Measurements from ENCODE around the gene PRUNE2.
"Not testable (repeated sequence)": the region's sequence is repeated elsewhere in the genome, so short reads cannot be mapped to it uniquely, and the experiment has no call there.

PRUNE2 gene

GRCh38 chr9:76866689-76867088 is 39.2 kb downstream of the PRUNE2 start:
- DNase-seq, result no peak

GRCh38 chr9:76863832-76864231 is 42.1 kb downstream of the PRUNE2 start:
- DNase-seq, result no peak

- DNase-seq, result no peak
These were observed 46.1 kb downstream of the PRUNE2 start for GRCh38 chr9:76859860-76860259.

GRCh38 chr9:76858248-76858647 is 47.7 kb downstream of the PRUNE2 start:
- not testable (repeated sequence) for DNase-seq

GRCh38 chr9:76856016-76856415 is 49.9 kb downstream of the PRUNE2 start:
- DNase-seq, result no peak

- DNase-seq, result no peak
These were observed 50.9 kb downstream of the PRUNE2 start for GRCh38 chr9:76855015-76855414.

- no peak for DNase-seq
These were observed 53.9 kb downstream of the PRUNE2 start for GRCh38 chr9:76852026-76852425.

GRCh38 chr9:76846297-76846696 is 59.6 kb downstream of the PRUNE2 start:
- DNase-seq, result no peak

GRCh38 chr9:76845254-76845653 is 60.7 kb downstream of the PRUNE2 start:
- DNase-seq, result no peak

GRCh38 chr9:76835571-76836283 is 70.2 kb downstream of the PRUNE2 start:
- peak; percentile 30 to 55 for DNase-seq

- no peak for DNase-seq
These were observed 77.5 kb downstream of the PRUNE2 start for GRCh38 chr9:76828447-76828846.

GRCh38 chr9:76827296-76828080 is 78.4 kb downstream of the PRUNE2 start:
- no peak for DNase-seq

- DNase-seq, result no peak
These were observed 85.5 kb downstream of the PRUNE2 start for GRCh38 chr9:76820431-76820830.

- DNase-seq, result peak; percentile 9 to 79
These were observed 87.6 kb downstream of the PRUNE2 start for GRCh38 chr9:76818271-76818670.

- no peak for DNase-seq
These were observed 88.4 kb downstream of the PRUNE2 start for GRCh38 chr9:76817489-76817888.

- no peak for DNase-seq
These were observed 93.3 kb downstream of the PRUNE2 start for GRCh38 chr9:76812591-76812990.

GRCh38 chr9:76810377-76810957 is 95.4 kb downstream of the PRUNE2 start:
- DNase-seq, result peak in 1 of 2 experiments; percentile 26

- DNase-seq, result no peak
These were observed 97.3 kb downstream of the PRUNE2 start for GRCh38 chr9:76808636-76809035.

GRCh38 chr9:76803762-76804161 is 102.2 kb downstream of the PRUNE2 start:
- DNase-seq, result no peak

GRCh38 chr9:76803083-76803482 is 102.8 kb downstream of the PRUNE2 start:
- DNase-seq, result no peak

GRCh38 chr9:76800901-76801300 is 105.0 kb downstream of the PRUNE2 start:
- no peak for DNase-seq

GRCh38 chr9:76799473-76799872 is 106.4 kb downstream of the PRUNE2 start:
- DNase-seq, result no peak

- DNase-seq, result no peak
These were observed 107.4 kb downstream of the PRUNE2 start for GRCh38 chr9:76798527-76798926.

- DNase-seq, result no peak
These were observed 109.6 kb downstream of the PRUNE2 start for GRCh38 chr9:76796296-76796695.
